Astrocyte (in vitro differentiated cells and primary cell): ENCODE results near the gene ZNF273. TPM values are rescaled to one million over a fixed set of nuclear protein-coding genes. Genes with fewer than 3 reads are reported as not detected.

ENCODE experiments used
- DNase-seq: peaks from one replicate; pipeline ENCODE4 v3.0.0-alpha.2; 2010; ENCODE audit warnings: low read depth
- FAIRE-seq: peaks from 2 replicates; lab custom pipeline; 2011; peaks lifted over from hg19 to GRCh38; lab: Jason Lieb, UNC
- H2AFZ ChIP-seq: 2 replicates; pipeline ENCODE4 v1.6.0; 2012; ENCODE audit warnings: low read depth, low read length, inconsistent platforms
- H3K27ac ChIP-seq: 2 replicates; pipeline ENCODE4 v1.5.1; 2011; ENCODE audit warnings: low read depth, low read length, inconsistent platforms
- H3K27me3 ChIP-seq: 2 replicates; pipeline ENCODE4 v1.6.0; 2011; ENCODE audit warnings: low read length, inconsistent platforms; ENCODE audit not compliant: insufficient read depth
- H3K36me3 ChIP-seq: 2 replicates; pipeline ENCODE4 v1.5.1; 2011; ENCODE audit warnings: low read length, inconsistent platforms; ENCODE audit not compliant: insufficient read depth
- H3K4me1 ChIP-seq: 2 replicates; pipeline ENCODE4 v1.5.1; 2011; ENCODE audit warnings: low read length, inconsistent platforms; ENCODE audit not compliant: insufficient read depth
- H3K4me2 ChIP-seq: 2 replicates; pipeline ENCODE4 v1.6.0; 2012; ENCODE audit warnings: low read length, inconsistent platforms
- H3K4me3 ChIP-seq: 2 replicates; pipeline ENCODE4 v1.5.1; 2011; ENCODE audit warnings: low read depth, mild to moderate bottlenecking, low read length, inconsistent platforms; ENCODE audit not compliant: insufficient read depth
- H3K79me2 ChIP-seq: 2 replicates; pipeline ENCODE4 v1.6.0; 2012; ENCODE audit warnings: mild to moderate bottlenecking, low read length, inconsistent platforms; ENCODE audit not compliant: insufficient read depth
- H3K9ac ChIP-seq: 2 replicates; pipeline ENCODE4 v1.6.0; 2012; ENCODE audit warnings: mild to moderate bottlenecking, low read length, inconsistent platforms
- H3K9me3 ChIP-seq: 2 replicates; pipeline ENCODE4 v1.5.1; 2012; ENCODE audit warnings: low read depth, mild to moderate bottlenecking, low read length, inconsistent platforms; ENCODE audit not compliant: insufficient read depth
- H4K20me1 ChIP-seq: 2 replicates; pipeline ENCODE4 v1.6.0; 2012; ENCODE audit warnings: low read length, inconsistent platforms; ENCODE audit not compliant: insufficient read depth
- H3K27ac Mint-ChIP-seq: one replicate; pipeline ENCODE4 v1.8.0; 2021; ENCODE audit warnings: mild to moderate bottlenecking, mixed read lengths; ENCODE audit not compliant: unreplicated experiment
- H3K27me3 Mint-ChIP-seq: one replicate; pipeline ENCODE4 v1.8.0; 2021; ENCODE audit warnings: low read depth, mixed read lengths; ENCODE audit not compliant: unreplicated experiment
- H3K36me3 Mint-ChIP-seq: one replicate; pipeline ENCODE4 v1.8.0; 2021; ENCODE audit warnings: low read depth, mixed read lengths; ENCODE audit not compliant: unreplicated experiment
- H3K4me1 Mint-ChIP-seq: one replicate; pipeline ENCODE4 v1.8.0; 2021; ENCODE audit warnings: low read depth, mixed read lengths; ENCODE audit not compliant: unreplicated experiment
- H3K4me3 Mint-ChIP-seq: one replicate; pipeline ENCODE4 v1.8.0; 2021; ENCODE audit warnings: mild to moderate bottlenecking, moderate library complexity, mixed read lengths; ENCODE audit not compliant: unreplicated experiment
- H3K9me3 Mint-ChIP-seq: one replicate; pipeline ENCODE4 v1.8.0; 2021; ENCODE audit warnings: mild to moderate bottlenecking, mixed read lengths; ENCODE audit not compliant: unreplicated experiment
- EZH2 ChIP-seq: IDR thresholded peaks from 2 replicates; pipeline ENCODE4 v1.6.1; 2012; ENCODE audit warnings: mild to moderate bottlenecking, low read length, inconsistent platforms; ENCODE audit not compliant: insufficient read depth
- total RNA-seq: library from RNA; stranded (reverse); gene quantifications from 2 replicates; pipeline ENCODE4 v1.2.1, GENCODE V29; 2021
- TF ChIP-seq, protein P1 (sequence below): IDR thresholded peaks from 2 replicates; pipeline ENCODE4 v1.5.1; 2011; ENCODE audit warnings: low read depth, mild to moderate bottlenecking, inconsistent platforms, low read length, moderate library complexity; ENCODE audit not compliant: insufficient read depth

Gene ZNF273
- total RNA-seq, 1 donor from 2014 or later: 5.0 TPM

DNA sequence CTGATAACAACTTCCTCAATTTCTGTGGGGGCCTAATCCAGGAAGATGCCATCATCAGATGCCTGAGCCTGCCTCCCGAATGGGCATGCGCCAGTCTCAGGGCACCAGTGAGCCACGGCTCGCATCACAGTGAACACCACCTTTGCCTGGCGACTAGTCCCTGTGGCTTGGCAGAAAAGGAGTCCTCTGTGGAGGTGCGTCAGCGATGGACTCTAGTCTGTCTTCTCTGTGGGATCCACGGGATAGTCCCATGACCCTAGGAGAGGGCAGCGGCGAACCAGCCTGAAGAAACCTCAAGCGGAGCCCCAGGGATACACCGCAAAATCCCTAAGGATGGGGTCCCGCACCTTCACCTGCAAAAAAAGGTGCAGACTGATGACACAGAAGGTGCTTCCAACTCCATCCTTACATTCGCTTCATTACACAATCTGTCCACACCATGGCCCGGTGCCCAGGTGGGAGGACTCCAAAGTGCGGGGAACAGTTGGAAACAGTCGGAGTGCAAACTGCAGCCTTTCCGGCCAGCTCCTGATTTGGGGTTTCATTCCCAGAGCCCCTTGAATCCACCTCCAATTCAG is 35.1 kb upstream of the ZNF273 start:
- no peaks in the 10 kb centered on the region for H3K79me2 ChIP-seq
- H3K36me3 ChIP-seq: no peaks in the 10 kb centered on the region
- H3K4me2 ChIP-seq: no peak overlapping the region
- H3K9ac ChIP-seq: no peak overlapping the region
- Mint-ChIP-seq H3K4me3 (no peak overlapping the region), H3K9me3 (peaks cover 25% of the 10 kb centered on the region), H3K4me1 (no peaks in the 10 kb centered on the region), H3K27ac (no peak overlapping the region), H3K36me3 (no peaks in the 10 kb centered on the region), H3K27me3 (peaks cover 11% of the 10 kb centered on the region)
- H4K20me1 ChIP-seq: no peaks in the 10 kb centered on the region
- no peak for DNase-seq
- no peak for FAIRE-seq
- TF ChIP-seq EZH2: no peak
- TF ChIP-seq, protein P1, sequence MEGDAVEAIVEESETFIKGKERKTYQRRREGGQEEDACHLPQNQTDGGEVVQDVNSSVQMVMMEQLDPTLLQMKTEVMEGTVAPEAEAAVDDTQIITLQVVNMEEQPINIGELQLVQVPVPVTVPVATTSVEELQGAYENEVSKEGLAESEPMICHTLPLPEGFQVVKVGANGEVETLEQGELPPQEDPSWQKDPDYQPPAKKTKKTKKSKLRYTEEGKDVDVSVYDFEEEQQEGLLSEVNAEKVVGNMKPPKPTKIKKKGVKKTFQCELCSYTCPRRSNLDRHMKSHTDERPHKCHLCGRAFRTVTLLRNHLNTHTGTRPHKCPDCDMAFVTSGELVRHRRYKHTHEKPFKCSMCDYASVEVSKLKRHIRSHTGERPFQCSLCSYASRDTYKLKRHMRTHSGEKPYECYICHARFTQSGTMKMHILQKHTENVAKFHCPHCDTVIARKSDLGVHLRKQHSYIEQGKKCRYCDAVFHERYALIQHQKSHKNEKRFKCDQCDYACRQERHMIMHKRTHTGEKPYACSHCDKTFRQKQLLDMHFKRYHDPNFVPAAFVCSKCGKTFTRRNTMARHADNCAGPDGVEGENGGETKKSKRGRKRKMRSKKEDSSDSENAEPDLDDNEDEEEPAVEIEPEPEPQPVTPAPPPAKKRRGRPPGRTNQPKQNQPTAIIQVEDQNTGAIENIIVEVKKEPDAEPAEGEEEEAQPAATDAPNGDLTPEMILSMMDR: no peak
- H3K27me3 ChIP-seq: no peaks in the 10 kb centered on the region
- H3K9me3 ChIP-seq: peaks cover 4% of the 10 kb centered on the region
- no peak overlapping the region for H3K4me3 ChIP-seq
- H3K4me1 ChIP-seq: no peaks in the 10 kb centered on the region
- no peak overlapping the region for H2AFZ ChIP-seq
- no peak overlapping the region for H3K27ac ChIP-seq

DNA sequence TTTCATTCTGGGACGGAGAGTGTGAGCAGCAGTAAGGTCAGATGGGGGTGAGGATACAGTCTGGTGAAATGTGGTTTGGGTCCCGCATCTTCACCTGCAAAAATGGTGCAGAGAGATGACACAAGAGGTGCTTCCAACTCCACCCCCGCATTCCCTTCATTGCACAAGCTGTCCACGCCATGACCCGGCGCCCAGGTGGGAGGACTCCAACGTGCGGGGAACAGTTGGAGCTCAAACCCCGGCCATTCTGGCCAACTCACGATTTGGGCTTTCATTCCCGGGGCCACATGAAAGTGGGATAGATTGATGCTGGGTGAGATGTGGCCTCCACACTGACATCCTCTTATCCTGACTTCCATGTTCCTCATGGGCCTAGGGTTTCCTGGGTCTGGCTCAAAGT is 34.6 kb upstream of the ZNF273 start:
- TF ChIP-seq, protein P1: no peak
- no peak for TF ChIP-seq EZH2
- peaks cover 13% of the 10 kb centered on the region for H3K27me3 Mint-ChIP-seq
- Histone ChIP-seq H3K4me2 (no peak overlapping the region), H3K9me3 (peaks cover 1% of the 10 kb centered on the region), H3K4me3 (no peak overlapping the region), H3K27ac (no peak overlapping the region), H3K9ac (no peak overlapping the region), H3K36me3 (no peaks in the 10 kb centered on the region), H3K27me3 (no peaks in the 10 kb centered on the region), H3K4me1 (no peaks in the 10 kb centered on the region), H4K20me1 (no peaks in the 10 kb centered on the region), H3K79me2 (no peaks in the 10 kb centered on the region), H2AFZ (no peak overlapping the region)
- H3K27ac Mint-ChIP-seq: no peak overlapping the region
- no peak for FAIRE-seq
- peaks cover 25% of the 10 kb centered on the region for H3K9me3 Mint-ChIP-seq
- H3K4me3 Mint-ChIP-seq: no peak overlapping the region
- DNase-seq: no peak
- no peaks in the 10 kb centered on the region for H3K36me3 Mint-ChIP-seq
- H3K4me1 Mint-ChIP-seq: no peaks in the 10 kb centered on the region

DNA sequence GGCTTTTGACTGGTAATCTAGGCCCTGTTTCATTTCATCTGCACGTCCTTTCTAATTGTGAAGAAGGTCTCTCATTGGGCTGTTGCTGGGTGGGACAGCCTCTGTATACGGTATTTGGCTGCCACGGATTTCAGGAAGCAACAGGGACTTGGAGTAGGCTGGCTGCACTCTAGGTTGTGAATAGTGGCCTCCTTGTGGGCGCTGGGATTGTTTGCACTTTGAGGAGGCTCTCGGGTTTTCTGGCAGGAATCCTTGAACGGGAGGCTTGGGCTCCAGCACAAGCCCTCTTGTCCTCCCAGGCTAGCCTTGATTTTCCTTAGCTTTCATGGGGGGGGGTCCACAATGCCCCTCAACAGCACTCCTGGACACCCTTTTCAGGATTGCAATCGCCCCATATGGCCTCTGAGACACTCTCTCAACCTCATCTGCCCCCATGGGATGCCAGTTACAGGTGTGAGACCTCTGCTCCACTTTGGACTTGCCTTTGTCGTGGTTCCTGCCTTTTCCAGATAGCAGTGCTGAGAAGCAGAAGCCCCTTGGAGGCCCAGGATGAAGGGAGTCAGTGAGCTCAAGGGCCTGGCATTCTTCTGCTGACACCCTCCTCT is 33.9 kb upstream of the ZNF273 start:
- no peak overlapping the region for H3K4me3 ChIP-seq
- no peak for FAIRE-seq
- H3K4me3 Mint-ChIP-seq: no peak overlapping the region
- no peaks in the 10 kb centered on the region for H3K36me3 ChIP-seq
- TF ChIP-seq EZH2: no peak
- TF ChIP-seq, protein P1: no peak
- no peak overlapping the region for H3K27ac Mint-ChIP-seq
- no peak overlapping the region for H3K9ac ChIP-seq
- H3K4me1 Mint-ChIP-seq: no peaks in the 10 kb centered on the region
- peaks cover 19% of the 10 kb centered on the region for H3K27me3 Mint-ChIP-seq
- no peak overlapping the region for H3K4me2 ChIP-seq
- peaks cover 28% of the 10 kb centered on the region for H3K9me3 Mint-ChIP-seq
- no peak for DNase-seq
- H3K27ac ChIP-seq: no peak overlapping the region
- no peak overlapping the region for H2AFZ ChIP-seq
- H3K36me3 Mint-ChIP-seq: peaks cover 1% of the 10 kb centered on the region
- no peaks in the 10 kb centered on the region for H3K4me1 ChIP-seq
- H3K9me3 ChIP-seq: no peaks in the 10 kb centered on the region
- H4K20me1 ChIP-seq: no peaks in the 10 kb centered on the region
- H3K79me2 ChIP-seq: no peaks in the 10 kb centered on the region
- H3K27me3 ChIP-seq: no peaks in the 10 kb centered on the region
